Spleen (tissue), 3 donors: Measurements from ENCODE around the gene PTPRN2.

Source experiments
- POLR2A ChIP-seq, 3 donors: fragments of 450-650 bp; IDR thresholded peaks; one replicate each; pipeline ENCODE4 v1.5.1; 2017; ENCODE audit warnings: antibody characterized with exemption in 3 of 3, mild to moderate bottlenecking in 1 of 3
- POLR2AphosphoS5 ChIP-seq, 3 donors: sonication (generic); formaldehyde crosslinking; IDR thresholded peaks; one replicate each; pipeline ENCODE4 v1.5.1; 2017; ENCODE audit warnings: antibody characterized with exemption in 3 of 3

DNA sequence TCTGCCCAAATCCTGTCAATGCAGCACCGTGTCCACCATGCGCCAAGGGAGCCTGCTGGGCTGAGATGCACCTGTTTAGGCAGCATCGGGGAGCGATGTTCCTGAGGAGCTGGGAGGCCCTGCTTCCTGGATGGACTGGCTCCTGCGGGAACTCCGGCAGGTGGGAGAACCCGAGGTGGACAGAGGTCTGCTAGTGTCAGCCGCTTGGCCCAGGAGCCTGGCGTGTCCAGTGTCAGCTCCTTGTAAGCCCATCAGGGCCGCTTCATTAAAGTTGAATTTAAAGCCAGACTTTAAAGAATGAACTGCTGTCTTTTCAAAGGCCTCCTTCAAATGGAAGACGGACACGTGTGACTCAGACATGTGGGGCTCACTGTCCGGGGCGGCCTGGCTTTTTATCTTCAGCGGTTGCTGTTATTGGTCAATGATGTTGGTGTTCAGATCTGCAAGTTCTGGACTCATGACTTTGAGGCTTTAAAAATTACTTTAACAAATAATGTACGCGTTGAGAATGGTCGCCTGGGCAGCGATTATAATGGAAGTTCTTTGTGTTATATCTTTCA is 828.3 kb downstream of the PTPRN2 start:
- TF ChIP-seq POLR2AphosphoS5 (IDR thresholded peaks at IDR 0.05) (no peak), POLR2A (IDR thresholded peaks at IDR 0.05) (no peak)
